HEK293 (cell line): ENCODE data around the gene S100A1.

Experiments
- GLIS2 ChIP-seq: fragments of 450-650 bp; formaldehyde crosslinking; IDR thresholded peaks from 2 replicates; pipeline ENCODE4 v1.5.1; 2016; ENCODE audit warnings: missing biosample characterization, missing genetic modification characterization
- KLF10 ChIP-seq: fragments of 450-650 bp; IDR thresholded peaks from 2 replicates; pipeline ENCODE4 v1.5.1; 2018; ENCODE audit warnings: missing biosample characterization, mild to moderate bottlenecking, missing genetic modification characterization
- MEIS1 ChIP-seq: sonication (generic); formaldehyde crosslinking; IDR thresholded peaks from 2 replicates; pipeline ENCODE4 v1.8.1; 2022; ENCODE audit warnings: missing genetic modification reagents, mild to moderate bottlenecking, borderline replicate concordance
- MZF1 ChIP-seq: fragments of 450-650 bp; formaldehyde crosslinking; IDR thresholded peaks from 2 replicates; pipeline ENCODE4 v1.5.1; 2017; ENCODE audit warnings: missing biosample characterization, missing genetic modification characterization, borderline replicate concordance
- PATZ1 ChIP-seq: fragments of 450-650 bp; formaldehyde crosslinking; IDR thresholded peaks from 2 replicates; pipeline ENCODE4 v1.5.1; 2016; ENCODE audit warnings: missing biosample characterization, missing genetic modification characterization
- ZBTB11 ChIP-seq: fragments of 450-650 bp; formaldehyde crosslinking; conservative IDR thresholded peaks from 2 replicates; pipeline ENCODE4 v1.5.1; 2016; ENCODE audit warnings: low read depth, missing biosample characterization, missing genetic modification characterization
- ZBTB17 ChIP-seq: fragments of 450-650 bp; formaldehyde crosslinking; IDR thresholded peaks from 2 replicates; pipeline ENCODE4 v1.5.1; 2016; ENCODE audit warnings: missing biosample characterization, missing genetic modification characterization
- ZBTB21 ChIP-seq: fragments of 450-650 bp; formaldehyde crosslinking; IDR thresholded peaks from 2 replicates; pipeline ENCODE4 v1.5.1; 2017; ENCODE audit warnings: missing biosample characterization, missing genetic modification characterization
- ZBTB26 ChIP-seq: fragments of 450-650 bp; formaldehyde crosslinking; optimal IDR thresholded peaks from 2 replicates; pipeline ENCODE3; 2016; ENCODE audit warnings: missing biosample characterization, mild to moderate bottlenecking, missing genetic modification characterization
- ZNF114 ChIP-seq: fragments of 450-650 bp; formaldehyde crosslinking; IDR thresholded peaks from 2 replicates; pipeline ENCODE4 v1.5.0; 2017; ENCODE audit warnings: missing biosample characterization, missing genetic modification characterization
- ZNF174 ChIP-seq: fragments of 450-650 bp; formaldehyde crosslinking; IDR thresholded peaks from 2 replicates; pipeline ENCODE4 v1.5.0; 2017; ENCODE audit warnings: missing biosample characterization, mild to moderate bottlenecking, missing genetic modification characterization
- ZNF274 ChIP-seq, 2 experiments: fragments of 200-500 bp in 1 of 2; fragments of 450-650 bp in 1 of 2; sonication (Bioruptor generic) in 1 of 2; formaldehyde crosslinking in 1 of 2; IDR thresholded peaks; 2 replicates each; pipeline versions ENCODE4 v1.5.1 to v1.6.1; 2014 to 2016; ENCODE audit warnings: borderline replicate concordance in 1 of 2, inconsistent platforms in 1 of 2, low read length in 1 of 2, missing biosample characterization in 1 of 2, missing genetic modification characterization in 1 of 2
- ZNF473 ChIP-seq: fragments of 450-650 bp; formaldehyde crosslinking; IDR thresholded peaks from 2 replicates; pipeline ENCODE4 v1.5.1; 2017; ENCODE audit warnings: missing biosample characterization, missing genetic modification characterization
- ZNF529 ChIP-seq: fragments of 450-650 bp; formaldehyde crosslinking; IDR thresholded peaks from 2 replicates; pipeline ENCODE4 v1.5.1; 2017; ENCODE audit warnings: missing genetic modification characterization, missing biosample characterization; ENCODE audit not compliant: insufficient replicate concordance
- ZNF530 ChIP-seq: fragments of 450-650 bp; formaldehyde crosslinking; IDR thresholded peaks from 2 replicates; pipeline ENCODE4 v1.5.1; 2016; ENCODE audit warnings: low read depth, missing biosample characterization, missing genetic modification characterization
- ZNF658 ChIP-seq: fragments of 450-650 bp; formaldehyde crosslinking; IDR thresholded peaks from 2 replicates; pipeline ENCODE4; 2016; ENCODE audit warnings: missing biosample characterization, missing genetic modification characterization
- ZNF701 ChIP-seq: fragments of 450-650 bp; formaldehyde crosslinking; IDR thresholded peaks from 2 replicates; pipeline ENCODE4 v1.5.1; 2016; ENCODE audit warnings: missing biosample characterization, missing genetic modification characterization
- TF ChIP-seq, protein P1 (sequence below): fragments of 450-650 bp; formaldehyde crosslinking; IDR thresholded peaks from 2 replicates; pipeline ENCODE4 v1.5.1; 2017; ENCODE audit warnings: missing biosample characterization, missing genetic modification characterization
- TF ChIP-seq, protein P2 (sequence below): fragments of 450-650 bp; formaldehyde crosslinking; IDR thresholded peaks from 2 replicates; pipeline ENCODE4 v1.5.1; 2016; ENCODE audit warnings: missing biosample characterization, missing genetic modification characterization
- TF ChIP-seq, protein P3 (sequence below): fragments of 450-650 bp; formaldehyde crosslinking; IDR thresholded peaks from 2 replicates; pipeline ENCODE4; 2016; ENCODE audit warnings: missing biosample characterization, missing genetic modification characterization
- TF ChIP-seq, protein P4 (sequence below): fragments of 450-650 bp; formaldehyde crosslinking; IDR thresholded peaks from 2 replicates; pipeline ENCODE4 v1.5.1; 2016; ENCODE audit warnings: missing biosample characterization, missing genetic modification characterization
- TF ChIP-seq, protein P5 (sequence below): fragments of 450-650 bp; formaldehyde crosslinking; IDR thresholded peaks from 2 replicates; pipeline ENCODE4 v1.5.1; 2016; ENCODE audit warnings: missing biosample characterization, missing genetic modification characterization

S100A1 gene

DNA sequence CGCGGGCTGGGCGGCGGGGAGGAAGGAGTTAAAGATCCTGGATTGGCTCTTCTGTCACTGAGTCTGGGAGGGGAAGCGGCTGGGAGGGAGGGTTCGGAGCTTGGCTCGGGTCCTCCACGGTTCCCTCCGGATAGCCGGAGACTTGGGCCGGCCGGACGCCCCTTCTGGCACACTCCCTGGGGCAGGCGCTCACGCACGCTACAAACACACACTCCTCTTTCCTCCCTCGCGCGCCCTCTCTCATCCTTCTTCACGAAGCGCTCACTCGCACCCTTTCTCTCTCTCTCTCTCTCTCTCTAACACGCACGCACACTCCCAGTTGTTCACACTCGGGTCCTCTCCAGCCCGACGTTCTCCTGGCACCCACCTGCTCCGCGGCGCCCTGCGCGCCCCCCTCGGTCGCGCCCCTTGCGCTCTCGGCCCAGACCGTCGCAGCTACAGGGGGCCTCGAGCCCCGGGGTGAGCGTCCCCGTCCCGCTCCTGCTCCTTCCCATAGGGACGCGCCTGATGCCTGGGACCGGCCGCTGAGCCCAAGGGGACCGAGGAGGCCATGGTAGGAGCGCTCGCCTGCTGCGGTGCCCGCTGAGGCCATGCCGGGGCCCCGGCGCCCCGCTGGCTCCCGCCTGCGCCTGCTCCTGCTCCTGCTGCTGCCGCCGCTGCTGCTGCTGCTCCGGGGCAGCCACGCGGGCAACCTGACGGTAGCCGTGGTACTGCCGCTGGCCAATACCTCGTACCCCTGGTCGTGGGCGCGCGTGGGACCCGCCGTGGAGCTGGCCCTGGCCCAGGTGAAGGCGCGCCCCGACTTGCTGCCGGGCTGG, 50.5 kb downstream of the S100A1 start, which contains the start of gene NPR1 (continued):
- TF ChIP-seq ZBTB21 (tag by site-specific recombination) (no peak), ZNF114 (no peak), KLF10 (tag by site-specific recombination) (no peak), ZNF530 (tag by site-specific recombination) (no peak), GLIS2 (tag by site-specific recombination) (peak; percentile 94), ZNF701 (tag by site-specific recombination) (no peak), ZBTB17 (tag by site-specific recombination) (no peak; the same call in 1 of the 2 replicates), ZNF529 (no peak), ZNF174 (tag by site-specific recombination) (no peak), ZNF658 (tag by site-specific recombination) (no peak), PATZ1 (tag by site-specific recombination) (peak; percentile 93), ZNF473 (no peak), ZBTB11 (peak; percentile 75), MEIS1 (CRISPR knock-in tag) (no peak), ZBTB26 (peak; percentile 98), MZF1 (tag by site-specific recombination) (no peak), ZNF274 (IDR thresholded peaks at IDR 0.05; ENCODE audit: low read length) (no peak), ZNF274 (tag by site-specific recombination; IDR thresholded peaks at IDR 0.05; ENCODE audit: borderline replicate concordance) (no peak)
- TF ChIP-seq, protein P1, sequence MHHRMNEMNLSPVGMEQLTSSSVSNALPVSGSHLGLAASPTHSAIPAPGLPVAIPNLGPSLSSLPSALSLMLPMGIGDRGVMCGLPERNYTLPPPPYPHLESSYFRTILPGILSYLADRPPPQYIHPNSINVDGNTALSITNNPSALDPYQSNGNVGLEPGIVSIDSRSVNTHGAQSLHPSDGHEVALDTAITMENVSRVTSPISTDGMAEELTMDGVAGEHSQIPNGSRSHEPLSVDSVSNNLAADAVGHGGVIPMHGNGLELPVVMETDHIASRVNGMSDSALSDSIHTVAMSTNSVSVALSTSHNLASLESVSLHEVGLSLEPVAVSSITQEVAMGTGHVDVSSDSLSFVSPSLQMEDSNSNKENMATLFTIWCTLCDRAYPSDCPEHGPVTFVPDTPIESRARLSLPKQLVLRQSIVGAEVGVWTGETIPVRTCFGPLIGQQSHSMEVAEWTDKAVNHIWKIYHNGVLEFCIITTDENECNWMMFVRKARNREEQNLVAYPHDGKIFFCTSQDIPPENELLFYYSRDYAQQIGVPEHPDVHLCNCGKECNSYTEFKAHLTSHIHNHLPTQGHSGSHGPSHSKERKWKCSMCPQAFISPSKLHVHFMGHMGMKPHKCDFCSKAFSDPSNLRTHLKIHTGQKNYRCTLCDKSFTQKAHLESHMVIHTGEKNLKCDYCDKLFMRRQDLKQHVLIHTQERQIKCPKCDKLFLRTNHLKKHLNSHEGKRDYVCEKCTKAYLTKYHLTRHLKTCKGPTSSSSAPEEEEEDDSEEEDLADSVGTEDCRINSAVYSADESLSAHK = no peak
- TF ChIP-seq, protein P2, sequence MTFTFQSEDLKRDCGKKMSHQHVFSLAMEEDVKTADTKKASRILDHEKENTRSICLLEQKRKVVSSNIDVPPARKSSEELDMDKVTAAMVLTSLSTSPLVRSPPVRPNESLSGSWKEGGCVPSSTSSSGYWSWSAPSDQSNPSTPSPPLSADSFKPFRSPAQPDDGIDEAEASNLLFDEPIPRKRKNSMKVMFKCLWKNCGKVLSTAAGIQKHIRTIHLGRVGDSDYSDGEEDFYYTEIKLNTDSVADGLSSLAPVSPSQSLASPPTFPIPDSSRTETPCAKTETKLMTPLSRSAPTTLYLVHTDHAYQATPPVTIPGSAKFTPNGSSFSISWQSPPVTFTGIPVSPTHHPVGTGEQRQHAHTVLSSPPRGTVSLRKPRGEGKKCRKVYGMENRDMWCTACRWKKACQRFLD (tag by site-specific recombination) = no peak
- TF ChIP-seq, protein P3, sequence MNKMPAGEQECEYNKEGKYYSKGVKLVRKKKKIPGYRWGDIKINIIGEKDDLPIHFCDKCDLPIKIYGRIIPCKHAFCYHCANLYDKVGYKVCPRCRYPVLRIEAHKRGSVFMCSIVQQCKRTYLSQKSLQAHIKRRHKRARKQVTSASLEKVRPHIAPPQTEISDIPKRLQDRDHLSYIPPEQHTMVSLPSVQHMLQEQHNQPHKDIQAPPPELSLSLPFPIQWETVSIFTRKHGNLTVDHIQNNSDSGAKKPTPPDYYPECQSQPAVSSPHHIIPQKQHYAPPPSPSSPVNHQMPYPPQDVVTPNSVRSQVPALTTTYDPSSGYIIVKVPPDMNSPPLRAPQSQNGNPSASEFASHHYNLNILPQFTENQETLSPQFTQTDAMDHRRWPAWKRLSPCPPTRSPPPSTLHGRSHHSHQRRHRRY (tag by site-specific recombination) = no peak
- TF ChIP-seq, protein P4, sequence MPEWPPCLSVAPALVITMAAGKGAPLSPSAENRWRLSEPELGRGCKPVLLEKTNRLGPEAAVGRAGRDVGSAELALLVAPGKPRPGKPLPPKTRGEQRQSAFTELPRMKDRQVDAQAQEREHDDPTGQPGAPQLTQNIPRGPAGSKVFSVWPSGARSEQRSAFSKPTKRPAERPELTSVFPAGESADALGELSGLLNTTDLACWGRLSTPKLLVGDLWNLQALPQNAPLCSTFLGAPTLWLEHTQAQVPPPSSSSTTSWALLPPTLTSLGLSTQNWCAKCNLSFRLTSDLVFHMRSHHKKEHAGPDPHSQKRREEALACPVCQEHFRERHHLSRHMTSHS = no peak
- TF ChIP-seq, protein P5, sequence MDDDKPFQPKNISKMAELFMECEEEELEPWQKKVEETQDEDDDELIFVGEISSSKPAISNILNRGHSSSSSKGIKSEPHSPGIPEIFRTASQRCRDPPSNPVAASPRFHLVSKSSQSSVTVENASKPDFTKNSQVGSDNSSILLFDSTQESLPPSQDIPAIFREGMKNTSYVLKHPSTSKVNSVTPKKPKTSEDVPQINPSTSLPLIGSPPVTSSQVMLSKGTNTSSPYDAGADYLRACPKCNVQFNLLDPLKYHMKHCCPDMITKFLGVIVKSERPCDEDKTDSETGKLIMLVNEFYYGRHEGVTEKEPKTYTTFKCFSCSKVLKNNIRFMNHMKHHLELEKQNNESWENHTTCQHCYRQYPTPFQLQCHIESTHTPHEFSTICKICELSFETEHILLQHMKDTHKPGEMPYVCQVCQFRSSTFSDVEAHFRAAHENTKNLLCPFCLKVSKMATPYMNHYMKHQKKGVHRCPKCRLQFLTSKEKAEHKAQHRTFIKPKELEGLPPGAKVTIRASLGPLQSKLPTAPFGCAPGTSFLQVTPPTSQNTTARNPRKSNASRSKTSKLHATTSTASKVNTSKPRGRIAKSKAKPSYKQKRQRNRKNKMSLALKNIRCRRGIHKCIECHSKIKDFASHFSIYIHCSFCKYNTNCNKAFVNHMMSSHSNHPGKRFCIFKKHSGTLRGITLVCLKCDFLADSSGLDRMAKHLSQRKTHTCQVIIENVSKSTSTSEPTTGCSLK (tag by site-specific recombination) = no peak
